Stromal cell of bone marrow (primary cell): ENCODE results near the gene SLC9B2.

ENCODE experiments used
- DNase-seq: peaks from one replicate; pipeline ENCODE4 v3.0.0-alpha.2; 2012; ENCODE audit warnings: low read depth

SLC9B2 gene

GRCh38 chr4:103075894-103076746 lies 441 bp downstream of the SLC9B2 start:
- peak; percentile 57 for DNase-seq

- no peak for DNase-seq
Observed at GRCh38 chr4:103075435-103075893, 1.1 kb downstream of the SLC9B2 start.

- no peak for DNase-seq
Observed at GRCh38 chr4:103074744-103075434, 1.7 kb downstream of the SLC9B2 start.

GRCh38 chr4:103073792-103074438 lies 2.6 kb downstream of the SLC9B2 start:
- no peak for DNase-seq

GRCh38 chr4:103067841-103068547 lies 8.6 kb downstream of the SLC9B2 start:
- DNase-seq, result no peak

- no peak for DNase-seq
Observed at GRCh38 chr4:103060453-103061148, 16.0 kb downstream of the SLC9B2 start.

GRCh38 chr4:103054030-103054429 lies 22.5 kb downstream of the SLC9B2 start:
- DNase-seq, result no peak

- no peak for DNase-seq
Observed at GRCh38 chr4:103052779-103053178, 23.8 kb downstream of the SLC9B2 start.

- DNase-seq, result no peak
Observed at GRCh38 chr4:103052145-103052544, 24.4 kb downstream of the SLC9B2 start.

GRCh38 chr4:103050736-103051436 lies 25.7 kb downstream of the SLC9B2 start:
- peak; percentile 3 for DNase-seq

- peak; percentile 20 for DNase-seq
Observed at GRCh38 chr4:103046416-103047290, 29.9 kb downstream of the SLC9B2 start.

GRCh38 chr4:103044183-103044582 lies 32.4 kb downstream of the SLC9B2 start:
- DNase-seq, result no peak

GRCh38 chr4:103036169-103036568 lies 40.4 kb downstream of the SLC9B2 start:
- no peak for DNase-seq

- no peak for DNase-seq
Observed at GRCh38 chr4:103032574-103032973, 44.0 kb downstream of the SLC9B2 start.

- DNase-seq, result no peak
Observed at GRCh38 chr4:103030791-103031190, 45.8 kb downstream of the SLC9B2 start.

- no peak for DNase-seq
Observed at GRCh38 chr4:103029300-103029699, 47.3 kb downstream of the SLC9B2 start.

- DNase-seq, result no peak
Observed at GRCh38 chr4:103026868-103027267, 49.7 kb downstream of the SLC9B2 start.

- DNase-seq, result no peak
Observed at GRCh38 chr4:103024996-103025395, 51.6 kb downstream of the SLC9B2 start.

- no peak for DNase-seq
Observed at GRCh38 chr4:103021120-103021519, 55.4 kb downstream of the SLC9B2 start.
